ENCODE data around the gene SCFD2.
A peak's percentile ranks its signal among the peaks of the same experiment; 100 is the strongest.

DNA sequence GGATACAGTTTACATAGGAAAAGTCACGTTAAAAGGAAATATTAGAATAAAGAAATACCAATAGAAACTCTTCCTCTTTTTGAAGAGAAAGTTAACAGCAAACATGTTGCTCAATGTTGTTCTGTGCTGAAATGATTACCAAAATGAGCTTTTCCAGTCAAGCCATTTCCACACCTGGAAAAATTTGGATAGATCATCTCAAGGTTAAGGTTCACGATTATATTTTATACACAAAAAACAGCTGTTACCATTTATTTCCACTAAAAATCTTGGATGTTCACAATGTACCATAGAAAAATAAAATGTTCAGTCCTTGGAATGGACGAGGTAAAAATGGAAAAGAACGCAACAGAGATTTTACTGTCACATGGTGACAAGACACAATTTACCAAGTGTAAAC is 218.7 kb downstream of the SCFD2 start:
- TF ChIP-seq POLR2AphosphoS5 (IDR thresholded peaks at IDR 0.05): peak in 3 of 4 donors; percentile 10 to 39 (median 12)
- TF ChIP-seq POLR2A (IDR thresholded peaks at IDR 0.05): no peak

All from sigmoid colon (tissue), 4 donors.